Measurements from ENCODE around the gene AGTRAP. TPM values are rescaled to one million over a fixed set of nuclear protein-coding genes. Genes with fewer than 3 reads are reported as not detected.

Gene AGTRAP
- total RNA-seq, 1 experiment from 2014 or later, result 23.6 TPM

DNA sequence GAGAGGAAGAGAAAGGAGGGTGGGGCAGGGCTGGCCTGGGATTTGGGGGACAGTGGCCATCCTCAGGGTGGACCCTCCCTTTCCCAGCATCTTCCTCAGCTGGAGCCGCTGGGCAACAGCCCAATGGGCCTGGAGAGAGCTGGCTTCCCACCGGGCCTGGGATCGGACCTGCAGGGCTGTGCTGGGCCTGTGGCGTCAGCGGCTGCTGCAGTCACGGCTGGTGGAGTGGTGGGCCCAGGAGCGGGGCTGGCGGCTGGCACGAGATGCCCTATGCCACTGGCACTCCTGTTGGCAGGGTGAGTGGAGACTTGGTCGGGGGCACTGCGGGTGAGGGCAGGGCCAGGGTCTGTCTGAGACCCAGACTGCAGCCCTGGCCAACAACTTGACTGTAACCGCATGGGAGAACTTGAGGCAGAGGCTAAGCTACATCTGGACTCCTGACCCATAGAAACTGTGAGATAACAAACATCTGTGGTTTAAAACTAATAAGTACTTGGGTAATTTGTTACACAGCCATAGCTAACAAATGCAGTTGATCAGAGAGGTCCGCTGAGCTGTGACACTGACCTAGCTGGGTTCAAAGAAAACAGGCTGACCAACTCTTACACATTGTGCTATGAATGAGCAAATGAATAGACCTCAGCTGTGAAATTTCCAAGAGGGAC lies 43.9 kb downstream of the AGTRAP start:
- H3K4me1 ChIP-seq (ENCODE audit: insufficient read depth, low read length, poor library complexity, severe bottlenecking), result no peaks in the 10 kb centered on the region
- no peak for TF ChIP-seq EZH2 (IDR thresholded peaks at IDR 0.05; ENCODE audit: borderline replicate concordance, low read depth, low read length, poor library complexity, severe bottlenecking)
- TF ChIP-seq, protein P1, sequence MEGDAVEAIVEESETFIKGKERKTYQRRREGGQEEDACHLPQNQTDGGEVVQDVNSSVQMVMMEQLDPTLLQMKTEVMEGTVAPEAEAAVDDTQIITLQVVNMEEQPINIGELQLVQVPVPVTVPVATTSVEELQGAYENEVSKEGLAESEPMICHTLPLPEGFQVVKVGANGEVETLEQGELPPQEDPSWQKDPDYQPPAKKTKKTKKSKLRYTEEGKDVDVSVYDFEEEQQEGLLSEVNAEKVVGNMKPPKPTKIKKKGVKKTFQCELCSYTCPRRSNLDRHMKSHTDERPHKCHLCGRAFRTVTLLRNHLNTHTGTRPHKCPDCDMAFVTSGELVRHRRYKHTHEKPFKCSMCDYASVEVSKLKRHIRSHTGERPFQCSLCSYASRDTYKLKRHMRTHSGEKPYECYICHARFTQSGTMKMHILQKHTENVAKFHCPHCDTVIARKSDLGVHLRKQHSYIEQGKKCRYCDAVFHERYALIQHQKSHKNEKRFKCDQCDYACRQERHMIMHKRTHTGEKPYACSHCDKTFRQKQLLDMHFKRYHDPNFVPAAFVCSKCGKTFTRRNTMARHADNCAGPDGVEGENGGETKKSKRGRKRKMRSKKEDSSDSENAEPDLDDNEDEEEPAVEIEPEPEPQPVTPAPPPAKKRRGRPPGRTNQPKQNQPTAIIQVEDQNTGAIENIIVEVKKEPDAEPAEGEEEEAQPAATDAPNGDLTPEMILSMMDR (conservative IDR thresholded peaks at IDR 0.05; ENCODE audit: low read depth, low read length), result no peak
- H3K36me3 ChIP-seq (ENCODE audit: insufficient read depth, low read length, poor library complexity, severe bottlenecking), result no peaks in the 10 kb centered on the region
- H3K4me3 ChIP-seq (ENCODE audit: low read depth, low read length, poor library complexity, severe bottlenecking), result no peak overlapping the region
- ChIA-PET POLR2A (ENCODE audit: low non-redundant PET) (no interaction called here), CTCF (no interaction called here)
- no peak for DNase-seq (ENCODE audit: low spot score)
- no TSS peak for BruUV-seq (replicated peaks)
- H3K27ac ChIP-seq (ENCODE audit: low read depth, low read length, poor library complexity, severe bottlenecking), result no peak overlapping the region
- no peaks in the 10 kb centered on the region for H3K9me3 ChIP-seq (ENCODE audit: low read depth, low read length, poor library complexity, severe bottlenecking)
- no peaks in the 10 kb centered on the region for H3K27me3 ChIP-seq (replicated peaks; ENCODE audit: insufficient read depth, low read depth, low read length, poor library complexity)
- intact Hi-C loops (cut with micrococcal nuclease; ENCODE audit: unreplicated experiment), result no loop called here

DNA sequence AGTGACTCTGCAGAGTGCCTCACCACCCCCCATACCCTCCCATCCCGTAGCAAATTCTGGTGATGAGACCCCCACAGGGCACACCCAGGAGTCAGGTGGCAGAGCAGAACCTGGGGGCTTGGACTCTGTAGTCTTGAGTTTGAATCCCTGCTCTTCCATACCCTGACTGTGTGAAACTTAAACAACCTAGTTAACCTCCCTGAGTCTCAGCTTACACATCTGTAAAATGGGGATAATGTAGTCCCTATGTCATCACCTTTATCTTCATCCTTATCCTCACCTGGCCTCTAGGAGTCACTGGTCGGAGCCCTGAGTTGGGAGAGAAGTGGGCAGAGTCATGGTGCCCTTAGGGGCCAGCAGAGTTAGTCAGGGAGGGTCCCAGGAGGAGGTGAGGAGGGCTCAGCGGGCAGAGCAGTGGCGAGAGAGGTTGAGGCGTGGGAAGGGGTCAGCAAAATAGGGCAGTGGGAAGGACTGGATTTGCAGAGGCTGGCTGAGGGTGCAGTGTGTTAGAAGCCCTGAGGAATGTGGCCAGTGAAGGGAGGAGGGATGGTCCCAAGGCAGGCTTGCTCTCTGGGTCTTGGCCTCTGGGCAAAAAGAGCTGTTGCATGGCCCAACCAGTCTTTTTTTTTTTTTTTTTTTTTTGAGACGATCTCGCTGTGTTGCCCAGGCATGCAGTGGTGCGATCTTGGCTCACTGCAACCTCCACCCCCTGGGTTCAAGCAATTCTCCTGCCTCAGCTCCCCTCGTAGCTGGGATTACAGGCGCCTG lies 44.6 kb downstream of the AGTRAP start:
- ChIA-PET CTCF (no interaction called here), POLR2A (ENCODE audit: low non-redundant PET) (no interaction called here)
- Histone ChIP-seq H3K27ac (ENCODE audit: low read depth, low read length, poor library complexity, severe bottlenecking) (no peak overlapping the region), H3K9me3 (ENCODE audit: low read depth, low read length, poor library complexity, severe bottlenecking) (no peaks in the 10 kb centered on the region), H3K27me3 (replicated peaks; ENCODE audit: insufficient read depth, low read depth, low read length, poor library complexity) (no peaks in the 10 kb centered on the region), H3K4me1 (ENCODE audit: insufficient read depth, low read length, poor library complexity, severe bottlenecking) (no peaks in the 10 kb centered on the region), H3K36me3 (ENCODE audit: insufficient read depth, low read length, poor library complexity, severe bottlenecking) (no peaks in the 10 kb centered on the region), H3K4me3 (ENCODE audit: low read depth, low read length, poor library complexity, severe bottlenecking) (no peak overlapping the region)
- intact Hi-C loops (cut with micrococcal nuclease; ENCODE audit: unreplicated experiment), result no loop called here
- DNase-seq (ENCODE audit: low spot score), result no peak
- BruUV-seq (replicated peaks), result no TSS peak
- TF ChIP-seq EZH2 (IDR thresholded peaks at IDR 0.05; ENCODE audit: borderline replicate concordance, low read depth, low read length, poor library complexity, severe bottlenecking), result no peak
- TF ChIP-seq, protein P1 (conservative IDR thresholded peaks at IDR 0.05; ENCODE audit: low read depth, low read length), result no peak

DNA sequence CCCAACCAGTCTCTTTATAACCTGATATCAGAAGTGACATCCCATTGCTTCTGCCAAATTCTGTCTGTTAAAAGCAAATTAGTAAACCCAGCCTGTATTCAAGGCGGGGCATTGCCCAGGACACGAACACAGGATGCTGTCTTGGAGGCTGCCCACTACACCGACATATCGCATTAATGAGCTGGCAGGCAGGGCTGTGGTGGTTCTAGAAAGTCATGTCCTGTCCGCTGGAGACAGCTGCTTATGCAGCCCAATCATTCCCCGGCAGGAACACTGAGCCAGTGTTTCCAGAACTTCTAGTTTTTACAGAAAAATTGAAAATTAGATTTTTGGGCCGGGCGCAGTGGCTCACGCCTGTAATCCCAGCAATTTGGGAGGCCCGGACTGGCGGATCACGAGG lies 45.4 kb downstream of the AGTRAP start:
- intact Hi-C loops (cut with micrococcal nuclease; ENCODE audit: unreplicated experiment), result no loop called here
- H3K27me3 ChIP-seq (replicated peaks; ENCODE audit: insufficient read depth, low read depth, low read length, poor library complexity), result no peaks in the 10 kb centered on the region
- no peaks in the 10 kb centered on the region for H3K36me3 ChIP-seq (ENCODE audit: insufficient read depth, low read length, poor library complexity, severe bottlenecking)
- POLR2A ChIA-PET (ENCODE audit: low non-redundant PET), result no interaction called here
- H3K27ac ChIP-seq (ENCODE audit: low read depth, low read length, poor library complexity, severe bottlenecking), result no peak overlapping the region
- no peaks in the 10 kb centered on the region for H3K9me3 ChIP-seq (ENCODE audit: low read depth, low read length, poor library complexity, severe bottlenecking)
- CTCF ChIA-PET, result no interaction called here
- no TSS peak for BruUV-seq (replicated peaks)
- H3K4me1 ChIP-seq (ENCODE audit: insufficient read depth, low read length, poor library complexity, severe bottlenecking), result no peaks in the 10 kb centered on the region
- H3K4me3 ChIP-seq (ENCODE audit: low read depth, low read length, poor library complexity, severe bottlenecking), result no peak overlapping the region
- TF ChIP-seq, protein P1 (conservative IDR thresholded peaks at IDR 0.05; ENCODE audit: low read depth, low read length), result no peak
- no peak for TF ChIP-seq EZH2 (IDR thresholded peaks at IDR 0.05; ENCODE audit: borderline replicate concordance, low read depth, low read length, poor library complexity, severe bottlenecking)
- no peak for DNase-seq (ENCODE audit: low spot score)
